Transverse colon (tissue), 3 donors: Measurements from ENCODE around the gene ITGA3.

ENCODE experiments used
- CTCF ChIP-seq, 5 experiments: fragments of 200-600 bp in 3 of 5; fragments of 450-650 bp in 2 of 5; sonication (generic) in 3 of 5; IDR thresholded peaks; 1 replicate in 2 of 5; 2 replicates in 3 of 5; pipeline ENCODE4 v1.5.1; 2016 to 2017; ENCODE audit warnings: antibody characterized with exemption in 5 of 5, inconsistent platforms in 3 of 5, mild to moderate bottlenecking in 2 of 5, moderate library complexity in 1 of 5
- EP300 ChIP-seq: sonication (generic); formaldehyde crosslinking; IDR thresholded peaks from one replicate; pipeline ENCODE4 v1.6.1; 2017; ENCODE audit warnings: antibody characterized with exemption, low read depth

GRCh38 chr17:50111673-50112655 is 56.1 kb downstream of the ITGA3 start:
- TF ChIP-seq EP300: no peak
- TF ChIP-seq CTCF (IDR thresholded peaks at IDR 0.05): no peak
